ENCODE measurements around the gene NTRK3. TPM values are rescaled to one million over a fixed set of nuclear protein-coding genes. Genes with fewer than 3 reads are reported as not detected.

The NTRK3 gene
- total and polyA plus RNA-seq, 2 of the 8 experiments (the other 6 are each of a cell fraction or from before 2014, with no cell fraction given) = 4.5 to 6.8 TPM

DNA sequence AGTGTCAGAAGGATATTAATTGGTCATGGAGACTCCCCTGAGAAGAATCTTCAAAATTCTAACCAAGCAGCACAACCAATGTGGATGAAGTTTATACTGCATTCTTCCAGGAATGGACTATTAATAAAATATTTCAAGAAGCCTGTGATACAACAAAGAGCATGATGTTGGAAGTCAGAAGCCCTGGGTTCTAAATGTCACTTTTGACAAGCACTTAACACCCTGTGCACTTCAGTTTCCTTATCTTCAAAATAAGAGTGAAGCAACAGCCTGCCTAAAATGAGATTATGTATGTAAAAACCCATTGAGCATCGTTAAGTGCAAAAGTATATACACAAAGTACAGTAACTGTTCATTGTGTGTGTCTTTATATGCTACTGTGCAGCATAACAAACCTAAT is 369.4 kb downstream of the NTRK3 start (continued):
- TF ChIP-seq CHD7 (IDR thresholded peaks at IDR 0.05; ENCODE audit: insufficient replicate concordance, low read length) = no peak
- TF ChIP-seq RNF2 (IDR thresholded peaks at IDR 0.05; ENCODE audit: borderline replicate concordance, low read depth, low read length, missing control alignments, poor library complexity, severe bottlenecking) = no peak
- TF ChIP-seq SUZ12 (IDR thresholded peaks at IDR 0.05; ENCODE audit: low read length) = no peak
- TF ChIP-seq SIRT6 (IDR thresholded peaks at IDR 0.05; ENCODE audit: low read length) = no peak
- TF ChIP-seq SP2 (IDR thresholded peaks at IDR 0.05; ENCODE audit: low read length) = no peak
- TF ChIP-seq ASH2L (IDR thresholded peaks at IDR 0.05; ENCODE audit: low read length) = no peak
- TF ChIP-seq RFX5 (IDR thresholded peaks at IDR 0.05; ENCODE audit: borderline replicate concordance, low read depth, low read length) = no peak
